Hepatocyte (in vitro differentiated cells): Measurements from ENCODE around the gene HSPA9. TPM values are rescaled to one million over a fixed set of nuclear protein-coding genes. Genes with fewer than 3 reads are reported as not detected.

Experiments
- DNase-seq: peaks from one replicate; pipeline ENCODE4 v3.0.0-alpha.2; 2016; ENCODE audit warnings: low spot score
- H2AFZ ChIP-seq: fragments of 200-600 bp; sonication (generic); 2 replicates; pipeline ENCODE4 v1.6.0; 2016; ENCODE audit warnings: antibody characterized with exemption, mild to moderate bottlenecking
- H3K27ac ChIP-seq: fragments of 200-600 bp; sonication (generic); 2 replicates; pipeline ENCODE4 v1.5.1; 2016; ENCODE audit warnings: mild to moderate bottlenecking
- H3K27me3 ChIP-seq: fragments of 200-600 bp; sonication (generic); 2 replicates; pipeline ENCODE4 v1.6.1; 2016
- H3K36me3 ChIP-seq: fragments of 200-600 bp; sonication (generic); replicated peaks from 2 replicates; pipeline ENCODE4 v1.5.1; 2016; ENCODE audit warnings: low read depth; ENCODE audit not compliant: insufficient read depth
- H3K4me1 ChIP-seq: fragments of 200-600 bp; sonication (generic); 2 replicates; pipeline ENCODE4 v1.5.1; 2016; ENCODE audit warnings: mild to moderate bottlenecking, moderate library complexity; ENCODE audit not compliant: insufficient read depth
- H3K4me2 ChIP-seq: fragments of 200-600 bp; sonication (generic); 2 replicates; pipeline ENCODE4 v1.6.0; 2016
- H3K4me3 ChIP-seq: fragments of 200-600 bp; sonication (generic); 2 replicates; pipeline ENCODE4 v1.5.1; 2016; ENCODE audit warnings: mild to moderate bottlenecking
- H3K79me2 ChIP-seq: fragments of 200-600 bp; sonication (generic); 2 replicates; pipeline ENCODE4 v1.6.0; 2017; ENCODE audit warnings: mild to moderate bottlenecking
- H3K9me2 ChIP-seq: fragments of 200-600 bp; sonication (generic); replicated peaks from 2 replicates; pipeline ENCODE4 v1.6.0; 2017; ENCODE audit warnings: mild to moderate bottlenecking; ENCODE audit not compliant: insufficient read depth
- H3K9me3 ChIP-seq: fragments of 200-600 bp; sonication (generic); 2 replicates; pipeline ENCODE4 v1.5.1; 2016; ENCODE audit warnings: low read depth, mild to moderate bottlenecking
- H4K20me1 ChIP-seq: fragments of 200-600 bp; sonication (generic); 2 replicates; pipeline ENCODE4 v1.6.0; 2016; ENCODE audit warnings: mild to moderate bottlenecking; ENCODE audit not compliant: insufficient read depth, poor library complexity, severe bottlenecking
- CTCF ChIP-seq: fragments of 200-600 bp; sonication (generic); IDR thresholded peaks from 2 replicates; pipeline ENCODE4 v1.5.1; 2016; ENCODE audit warnings: antibody characterized with exemption, mild to moderate bottlenecking; ENCODE audit not compliant: poor library complexity
- EZH2 ChIP-seq: fragments of 200-600 bp; sonication (generic); IDR thresholded peaks from 2 replicates; pipeline ENCODE4 v1.6.1; 2016; ENCODE audit warnings: antibody characterized with exemption, mild to moderate bottlenecking, borderline replicate concordance
- EZH2phosphoT487 ChIP-seq: fragments of 200-600 bp; sonication (generic); IDR thresholded peaks from one replicate; pipeline ENCODE4 v1.6.1; 2018; ENCODE audit warnings: antibody characterized with exemption, mild to moderate bottlenecking, low read depth, moderate library complexity; ENCODE audit not compliant: unreplicated experiment, severe bottlenecking
- WGBS: methylation state at CpG from one replicate; pipeline ENCODE4 v1.1.6; 2016; ENCODE audit warnings: low lambda C conversion rate; ENCODE audit errors: missing lambda C conversion rate; 5-methylcytosine and 5-hydroxymethylcytosine counted together
- polyA plus RNA-seq: library from polyadenylated mRNA; unstranded; fragments of >200 nt; fragmentation: Nextera tagmentation; extraction: Ambion mirVana; gene quantifications from 2 replicates; pipeline ENCODE4 v1.2.1, GENCODE V29; 2016
- total RNA-seq: library from RNA; depleted of rRNA; stranded (reverse); fragments of >200 nt; gene quantifications from 2 replicates; pipeline ENCODE4 v1.2.3, GENCODE V29; 2014

The HSPA9 gene
- total RNA-seq = 383 and 429 TPM in 2 replicates
- polyA plus RNA-seq = 211 and 212 TPM in 2 replicates

- peaks cover 10% of the 10 kb centered on the region for H3K4me1 ChIP-seq
- TF ChIP-seq EZH2 = no peak
- no peak for TF ChIP-seq EZH2phosphoT487
- TF ChIP-seq CTCF = no peak
- H2AFZ ChIP-seq = peak within 1 kb of the TSS; percentile 81
- peaks cover 9% of the 10 kb centered on the region for H4K20me1 ChIP-seq
- no peaks in the 10 kb centered on the region for H3K36me3 ChIP-seq
- DNase-seq = peak; percentile 99
- peak within 1 kb of the TSS; percentile 70 for H3K4me3 ChIP-seq
- 2% methylated on average over 68 of the region's 73 CpGs for WGBS
- H3K4me2 ChIP-seq = peak within 1 kb of the TSS; percentile 71
- no peaks in the 10 kb centered on the region for H3K27me3 ChIP-seq
- no peaks in the 10 kb centered on the region for H3K9me3 ChIP-seq
- no peaks in the 10 kb centered on the region for H3K9me2 ChIP-seq
- H3K79me2 ChIP-seq = peaks cover 44% of the 10 kb centered on the region
- H3K27ac ChIP-seq = peak within 1 kb of the TSS; percentile 97
Measured at GRCh38 chr5:138575194-138576015, at the start of gene HSPA9. Gene HSPA9 (minus strand): TSS chr5:138575401. CDS start chr5:138575318, 83 bp downstream.

GRCh38 chr5:138623053-138623452, 47.9 kb upstream of the HSPA9 start:
- no peaks in the 10 kb centered on the region for H3K27me3 ChIP-seq
- no peak for DNase-seq
- no peak overlapping the region for H3K4me2 ChIP-seq
- H3K79me2 ChIP-seq = no peaks in the 10 kb centered on the region
- H2AFZ ChIP-seq = no peak overlapping the region
- H3K9me2 ChIP-seq = no peaks in the 10 kb centered on the region
- no peak overlapping the region for H3K27ac ChIP-seq
- no peaks in the 10 kb centered on the region for H3K9me3 ChIP-seq
- WGBS = 90% methylated on average over 4 of the region's 4 CpGs
- H3K4me3 ChIP-seq = no peak overlapping the region
- H3K4me1 ChIP-seq = no peaks in the 10 kb centered on the region
- no peaks in the 10 kb centered on the region for H3K36me3 ChIP-seq
- H4K20me1 ChIP-seq = no peaks in the 10 kb centered on the region
- TF ChIP-seq EZH2phosphoT487 (no peak), CTCF (no peak), EZH2 (no peak)

GRCh38 chr5:138622051-138622450, 46.9 kb upstream of the HSPA9 start:
- H3K9me3 ChIP-seq = no peaks in the 10 kb centered on the region
- DNase-seq = no peak
- H3K79me2 ChIP-seq = no peaks in the 10 kb centered on the region
- TF ChIP-seq EZH2phosphoT487 (no peak), CTCF (no peak), EZH2 (no peak)
- 69% methylated on average over 4 of the region's 4 CpGs for WGBS
- no peaks in the 10 kb centered on the region for H3K36me3 ChIP-seq
- H2AFZ ChIP-seq = no peak overlapping the region
- H3K4me3 ChIP-seq = no peak overlapping the region
- H4K20me1 ChIP-seq = no peaks in the 10 kb centered on the region
- no peak overlapping the region for H3K4me2 ChIP-seq
- no peak overlapping the region for H3K27ac ChIP-seq
- no peaks in the 10 kb centered on the region for H3K27me3 ChIP-seq
- H3K9me2 ChIP-seq = no peaks in the 10 kb centered on the region
- H3K4me1 ChIP-seq = no peaks in the 10 kb centered on the region
